K562 (cell line): ENCODE measurements around the gene RPTOR. TPM values are rescaled to one million over a fixed set of nuclear protein-coding genes. Genes with fewer than 3 reads are reported as not detected.

Experiments used
- ATAC-seq: fragments of 200-7000 bp; cut with Tn5 transposase; 3 replicates; pipeline ENCODE4 v1.9.1; 2020; ENCODE audit warnings: moderate library complexity
- BruUV-seq: library from RNA; stranded (reverse); fragments of 400-500 nt; replicated peaks from 2 replicates; lab custom pipeline; 2021; lab: Mats Ljungman, UMichigan
- CTCF ChIA-PET: fragments of 300-600 bp; formaldehyde crosslinking; extraction: SDS; loops from one replicate; lab custom pipeline; 2021; ENCODE audit warnings: low intra/inter-chr PET ratio; lab: Yijun Ruan, JAX
- POLR2A ChIA-PET: fragments of 300-600, 350-650 bp; sonication (Branson Sonifier 250); formaldehyde crosslinking; extraction: SDS; loops from one replicate; lab custom pipeline; 2021; ENCODE audit warnings: antibody characterized with exemption, inconsistent platforms; lab: Yijun Ruan, JAX
- DNase-seq, 4 experiments: peaks; one replicate each; pipeline versions ENCODE4 v3.0.0 to v3.0.0-alpha.2; 2011 to 2018; ENCODE audit warnings: low spot score in 3 of 4, mixed read lengths in 3 of 4; ENCODE audit errors: extremely low read depth in 1 of 4
- FAIRE-seq: peaks from 2 replicates; lab custom pipeline; 2011; peaks lifted over from hg19 to GRCh38; lab: Jason Lieb, UNC
- H2AFZ ChIP-seq: 2 replicates; pipeline ENCODE4 v1.6.0; 2011; ENCODE audit warnings: low read depth, low read length, control low read depth, inconsistent platforms
- H3K27ac ChIP-seq: fragments of 200-600 bp; 3 replicates; pipeline ENCODE4 v1.8.0; 2011; ENCODE audit warnings: low read depth, mild to moderate bottlenecking, control low read depth, inconsistent platforms, low read length, moderate library complexity, mixed read lengths; ENCODE audit errors: extremely low read depth
- H3K27me3 ChIP-seq, 2 experiments: fragments of 300-600 bp in 1 of 2; 2 replicates in 1 of 2; 3 replicates in 1 of 2; pipeline versions ENCODE4 v1.6.0 to v1.8.0; 2011; ENCODE audit warnings: inconsistent platforms in 2 of 2, low read length in 2 of 2, mild to moderate bottlenecking in 1 of 2, mixed read lengths in 1 of 2, moderate library complexity in 1 of 2; ENCODE audit not compliant: control insufficient read depth in 2 of 2, insufficient read depth in 2 of 2
- H3K36me3 ChIP-seq: fragments of 300-600 bp; 3 replicates; pipeline ENCODE4 v1.8.0; 2011; ENCODE audit warnings: mild to moderate bottlenecking, low read length, inconsistent platforms; ENCODE audit not compliant: control insufficient read depth, insufficient read depth
- H3K4me1 ChIP-seq, 2 experiments: fragments of 200-600 bp in 1 of 2; replicated peaks in 1 of 2; 2 replicates in 1 of 2; 3 replicates in 1 of 2; pipeline versions ENCODE4 v1.5.1 to v1.8.0; 2011; ENCODE audit warnings: inconsistent platforms in 2 of 2, low read length in 2 of 2, mild to moderate bottlenecking in 1 of 2, mixed read lengths in 1 of 2, moderate library complexity in 1 of 2; ENCODE audit not compliant: control insufficient read depth in 2 of 2, insufficient read depth in 2 of 2
- H3K4me2 ChIP-seq: 2 replicates; pipeline ENCODE4 v1.6.1; 2011; ENCODE audit warnings: low read length, control low read depth, inconsistent platforms, mixed read lengths; ENCODE audit not compliant: insufficient read depth
- H3K4me3 ChIP-seq: fragments of 200-600 bp; sonication (generic), shearing (Covaris generic); 2 replicates; pipeline ENCODE4 v1.5.1; 2016; ENCODE audit warnings: control low read depth, inconsistent platforms
- H3K79me2 ChIP-seq: fragments of 200-600 bp; 3 replicates; pipeline ENCODE4 v1.8.0; 2011; ENCODE audit warnings: low read length, inconsistent platforms; ENCODE audit not compliant: control insufficient read depth, insufficient read depth
- H3K9ac ChIP-seq, 2 experiments: 2 replicates each; pipeline versions ENCODE4 v1.6.0 to v1.6.1; 2011; ENCODE audit warnings: low read depth in 2 of 2, low read length in 2 of 2, control low read depth in 1 of 2, inconsistent platforms in 1 of 2, mild to moderate bottlenecking in 1 of 2, mixed read lengths in 1 of 2; ENCODE audit not compliant: insufficient read depth in 1 of 2
- H3K9me1 ChIP-seq: one replicate; pipeline ENCODE4 v1.6.0; 2011; ENCODE audit warnings: inconsistent platforms, mild to moderate bottlenecking, low read length, moderate library complexity; ENCODE audit not compliant: control insufficient read depth, insufficient read depth
- H3K9me3 ChIP-seq: replicated peaks from 2 replicates; pipeline ENCODE4 v1.5.1; 2011; ENCODE audit warnings: low read depth, low read length, inconsistent platforms; ENCODE audit not compliant: control insufficient read depth, insufficient read depth
- H4K20me1 ChIP-seq: replicated peaks from 2 replicates; pipeline ENCODE4 v1.6.1; 2011; ENCODE audit warnings: low read length, inconsistent platforms, mixed read lengths; ENCODE audit not compliant: control insufficient read depth, insufficient read depth
- CEBPG ChIP-seq, 3 experiments: fragments of 200-800 bp in 1 of 3; sonication (Bioruptor generic) in 1 of 3; sonication (generic) in 1 of 3; formaldehyde crosslinking in 1 of 3; IDR thresholded peaks in 2 of 3; conservative IDR thresholded peaks in 1 of 3; 2 replicates each; pipeline versions ENCODE4 v1.6.1 to v1.8.0; 2016 to 2022; ENCODE audit warnings: missing compliant biosample characterization in 2 of 3, missing genetic modification characterization in 2 of 3, mild to moderate bottlenecking in 1 of 3, missing genetic modification reagents in 1 of 3
- FOSL1 ChIP-seq: fragments of 200-800 bp; sonication (Bioruptor generic); conservative IDR thresholded peaks from 2 replicates; pipeline ENCODE4 v1.6.1; 2016; ENCODE audit warnings: missing genetic modification characterization, missing compliant biosample characterization
- FOXA1 ChIP-seq: fragments of 450-650 bp; IDR thresholded peaks from 2 replicates; pipeline ENCODE4 v1.6.1; 2016; ENCODE audit warnings: mild to moderate bottlenecking, borderline replicate concordance
- KLF13 ChIP-seq: fragments of 450-650 bp; IDR thresholded peaks from 2 replicates; pipeline ENCODE4 v1.6.1; 2016; ENCODE audit warnings: missing genetic modification characterization, low read depth, mild to moderate bottlenecking, missing compliant biosample characterization, moderate library complexity, borderline replicate concordance
- NCOA1 ChIP-seq: fragments of 450-650 bp; IDR thresholded peaks from 2 replicates; pipeline ENCODE4 v1.6.1; 2016; ENCODE audit warnings: low read depth
- PHB2 ChIP-seq: fragments of 450-650 bp; IDR thresholded peaks from 2 replicates; pipeline ENCODE4 v1.6.1; 2017; ENCODE audit warnings: low read depth
- SIRT6 ChIP-seq: IDR thresholded peaks from one replicate; pipeline ENCODE4 v1.6.1; 2012; ENCODE audit warnings: low read depth, mild to moderate bottlenecking, control low read depth, inconsistent platforms, low read length, moderate library complexity
- TFAP4 ChIP-seq: sonication (generic); formaldehyde crosslinking; IDR thresholded peaks from 2 replicates; pipeline ENCODE4 v1.8.0; 2022; ENCODE audit warnings: missing genetic modification reagents, mild to moderate bottlenecking, moderate library complexity, borderline replicate concordance
- ZNF589 ChIP-seq: fragments of 200-800 bp; sonication (Bioruptor generic); IDR thresholded peaks from 2 replicates; pipeline ENCODE4 v1.6.1; 2016; ENCODE audit warnings: low read depth, missing genetic modification characterization, missing compliant biosample characterization
- ZNF707 ChIP-seq: fragments of 250-450 bp; sonication (Bioruptor Pico); conservative IDR thresholded peaks from 2 replicates; pipeline ENCODE4 v1.8.0; 2022; ENCODE audit warnings: inconsistent platforms, mild to moderate bottlenecking, moderate library complexity
- WGBS: fragments of 100-300 bp; shearing (Covaris generic); methylation state at CpG from one replicate; pipeline ENCODE4 v1.1.6; 2016; ENCODE audit warnings: low coverage, mixed read lengths; ENCODE audit not compliant: insufficient coverage; ENCODE audit errors: missing lambda C conversion rate; 5-methylcytosine and 5-hydroxymethylcytosine counted together
- in situ Hi-C: fragments of 300-500 bp; cut with MboI; formaldehyde crosslinking; loops from 4 replicates; pipeline ENCODE4 v1.15.0; 2018; ENCODE audit warnings: inconsistent platforms, mixed read lengths
- intact Hi-C: fragments of 100-400 bp; cut with micrococcal nuclease; formaldehyde crosslinking; loops from 2 replicates; pipeline ENCODE4 v1.14.2; 2022
- polyA plus RNA-seq, 8 experiments: library from polyadenylated mRNA; depleted of rRNA in 4 of 8; stranded (reverse) in 5 of 8; unstranded in 3 of 8; fragments of >200 nt; fragmentation: Nextera tagmentation in 2 of 8; fragmentation: Illumina TruSeq in 1 of 8; extraction: Ambion mirVana in 2 of 8; extraction: Trizol in 1 of 8; gene quantifications; 2 replicates each; pipeline versions ENCODE4 v1.2.1 to v1.2.3, GENCODE V29; 2011 to 2014; ENCODE audit warnings: inconsistent platforms in 1 of 8, missing spikeins in 1 of 8
- total RNA-seq, 7 experiments: library from RNA; depleted of rRNA in 6 of 7; stranded (reverse); fragments of >200 nt in 6 of 7; fragmentation: Illumina TruSeq in 2 of 7; extraction: Trizol in 2 of 7; gene quantifications; 2 replicates each; pipeline versions ENCODE4 v1.2.1 to v1.2.3, GENCODE V29; 2011 to 2021; ENCODE audit warnings: low replicate concordance in 1 of 7

The RPTOR gene
- total and polyA plus RNA-seq, 9 of the 15 experiments (the other 6 are each of a cell fraction or from before 2014, with no cell fraction given) = 0.24 to 54.1 (median 10.2) TPM

DNA sequence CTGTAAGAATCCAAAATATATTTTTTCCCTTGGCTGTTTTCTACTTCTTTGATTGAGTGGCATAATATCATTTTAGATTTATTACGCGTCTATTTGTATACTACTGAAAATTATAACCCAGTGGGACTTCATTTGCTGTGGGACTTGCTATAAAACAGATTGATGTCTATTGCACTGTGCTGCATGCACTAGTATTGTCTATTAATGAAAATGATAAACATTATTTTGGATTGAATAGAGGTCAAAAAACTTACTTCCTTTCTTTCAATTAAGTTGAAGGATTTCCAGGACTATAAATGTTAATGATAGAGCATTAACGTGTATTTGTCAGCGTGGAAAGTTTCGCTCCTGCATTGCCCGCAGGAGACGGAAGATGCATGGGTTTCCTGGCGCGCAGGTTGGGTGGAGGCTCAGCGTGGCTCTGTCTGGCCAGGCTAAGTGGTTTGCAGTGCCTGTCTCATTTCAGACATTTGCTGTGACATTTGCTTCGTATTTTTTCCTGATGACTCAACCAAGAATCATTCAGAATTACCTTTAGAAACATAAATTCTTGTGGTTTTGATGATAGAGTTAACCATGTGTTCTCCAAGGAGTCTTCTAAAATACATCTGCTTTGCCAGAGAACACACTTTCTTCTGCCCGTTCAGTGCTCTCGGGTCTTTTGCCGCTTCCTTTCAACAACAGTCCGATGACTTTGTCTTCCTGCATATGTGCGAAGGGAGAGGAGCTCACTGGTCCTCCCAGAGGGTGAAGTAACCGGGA lies 216.7 kb downstream of the RPTOR start:
- FAIRE-seq = no peak
- in situ Hi-C loops = no loop called here
- POLR2A ChIA-PET = interaction anchor here (0.7 kb wide), 1 partner anchor 9 kb away, joined by 3 read pairs; no protein-coding TSS in a partner anchor

GRCh38 chr17:80762076-80762475 lies 217.4 kb downstream of the RPTOR start:
- no peak for TF ChIP-seq SIRT6
- no peak for TF ChIP-seq FOSL1 (tag)
- no peak for TF ChIP-seq TFAP4 (CRISPR knock-in tag)
- no peak for TF ChIP-seq PHB2
- TF ChIP-seq FOXA1 = no peak
- TF ChIP-seq, all 486 proteins: peak for 0
- Histone ChIP-seq H3K27me3 (no peaks in the 10 kb centered on the region), H3K4me2 (no peak overlapping the region), H3K4me1 (0 out of 5 replicates have a peak, but pooled peaks cover 0 to 3% of the 10 kb centered on the region in 2 experiments), H3K4me3 (no peak overlapping the region), H4K20me1 (no peaks in the 10 kb centered on the region), H2AFZ (no peak overlapping the region), H3K27ac (no peak overlapping the region), H3K9me1 (peaks cover 2% of the 10 kb centered on the region), H3K9ac (no peak overlapping the region), H3K79me2 (no peaks in the 10 kb centered on the region), H3K9me3 (no peaks in the 10 kb centered on the region), H3K36me3 (peaks cover 8% of the 10 kb centered on the region; the same call in 1 of the 3 replicates)
- FAIRE-seq (no peak), ATAC-seq (no peak), DNase-seq (no peak)
- CTCF ChIA-PET = no interaction called here
- 91% methylated on average over 11 of the region's 11 CpGs for WGBS
- intact Hi-C loops = no loop called here
- no TSS peak for BruUV-seq
- POLR2A ChIA-PET = interaction anchor here (0.7 kb wide), 1 partner anchor 10 kb away, joined by 3 read pairs; no protein-coding TSS in a partner anchor
- in situ Hi-C loops = no loop called here

More for the DNA sequence above, 216.7 kb downstream of the RPTOR start:
- intact Hi-C loops = no loop called here
- no peak overlapping the region for H3K9ac ChIP-seq
- H3K4me3 ChIP-seq = no peak overlapping the region
- no TSS peak for BruUV-seq
- H3K27me3 ChIP-seq = no peaks in the 10 kb centered on the region
- ATAC-seq = no peak
- TF ChIP-seq ZNF589 (no peak), ZNF707 (CRISPR knock-in tag) (no peak), CEBPG (CRISPR knock-in tag; IDR thresholded peaks at IDR 0.05) (no peak), CEBPG (tag; conservative IDR thresholded peaks at IDR 0.05 in 1 of 2, IDR thresholded peaks at IDR 0.05 in 1 of 2) (no peak), NCOA1 (no peak), KLF13 (tag) (no peak)
- no peaks in the 10 kb centered on the region for H3K9me3 ChIP-seq
- H3K79me2 ChIP-seq = no peaks in the 10 kb centered on the region
- peaks cover 2 to 3% of the 10 kb centered on the region in 2 experiments; a peak in 1 of 5 replicates for H3K4me1 ChIP-seq
- no peak overlapping the region for H3K4me2 ChIP-seq
- H3K9me1 ChIP-seq = peaks cover 3% of the 10 kb centered on the region
- CTCF ChIA-PET = no interaction called here
- peaks cover 10% of the 10 kb centered on the region; the same call in 1 of the 3 replicates for H3K36me3 ChIP-seq
- H3K27ac ChIP-seq = no peak overlapping the region
- H4K20me1 ChIP-seq = no peaks in the 10 kb centered on the region
- DNase-seq = no peak
- H2AFZ ChIP-seq = no peak overlapping the region
- WGBS = 92% methylated on average over 17 of the region's 17 CpGs
